ENCODE results near the gene ELFN2.

Gene ELFN2

DNA sequence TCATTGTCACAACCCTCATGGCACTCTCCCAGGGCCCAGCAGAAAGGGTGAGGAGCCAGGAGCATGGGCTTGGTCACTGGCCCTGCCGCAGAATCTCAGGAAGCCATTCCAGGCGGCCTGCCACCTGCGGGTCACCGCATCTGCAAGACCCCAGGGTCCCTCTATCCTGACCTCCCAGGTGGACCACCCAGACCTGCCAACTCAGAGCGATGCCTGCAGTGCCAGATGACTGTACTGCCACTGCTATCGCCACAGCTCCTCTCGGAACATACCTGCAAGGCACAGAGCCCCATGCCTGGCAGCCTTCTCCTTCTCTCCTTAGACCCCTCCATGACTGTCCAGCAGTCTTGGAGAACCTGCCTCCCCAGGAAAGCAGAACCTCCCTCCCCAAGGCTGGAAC, 26.4 kb upstream of the ELFN2 start:
- H3K4me2 ChIP-seq (ENCODE audit: low read depth, low read length), result no peak overlapping the region
- no peaks in the 10 kb centered on the region for H4K20me1 ChIP-seq (ENCODE audit: insufficient read depth, low read length)
- no peaks in the 10 kb centered on the region for H3K36me3 ChIP-seq (replicated peaks; ENCODE audit: insufficient read depth, low read length)
- no peaks in the 10 kb centered on the region for H3K79me2 ChIP-seq (ENCODE audit: low read length)
- no peaks in the 10 kb centered on the region for H3K4me1 ChIP-seq (ENCODE audit: low read length)
- H3F3A ChIP-seq (ENCODE audit: insufficient read depth, low read length), result no peaks in the 10 kb centered on the region
- H3K4me3 ChIP-seq (ENCODE audit: low read length), result no peak overlapping the region
- TF ChIP-seq, protein P1, sequence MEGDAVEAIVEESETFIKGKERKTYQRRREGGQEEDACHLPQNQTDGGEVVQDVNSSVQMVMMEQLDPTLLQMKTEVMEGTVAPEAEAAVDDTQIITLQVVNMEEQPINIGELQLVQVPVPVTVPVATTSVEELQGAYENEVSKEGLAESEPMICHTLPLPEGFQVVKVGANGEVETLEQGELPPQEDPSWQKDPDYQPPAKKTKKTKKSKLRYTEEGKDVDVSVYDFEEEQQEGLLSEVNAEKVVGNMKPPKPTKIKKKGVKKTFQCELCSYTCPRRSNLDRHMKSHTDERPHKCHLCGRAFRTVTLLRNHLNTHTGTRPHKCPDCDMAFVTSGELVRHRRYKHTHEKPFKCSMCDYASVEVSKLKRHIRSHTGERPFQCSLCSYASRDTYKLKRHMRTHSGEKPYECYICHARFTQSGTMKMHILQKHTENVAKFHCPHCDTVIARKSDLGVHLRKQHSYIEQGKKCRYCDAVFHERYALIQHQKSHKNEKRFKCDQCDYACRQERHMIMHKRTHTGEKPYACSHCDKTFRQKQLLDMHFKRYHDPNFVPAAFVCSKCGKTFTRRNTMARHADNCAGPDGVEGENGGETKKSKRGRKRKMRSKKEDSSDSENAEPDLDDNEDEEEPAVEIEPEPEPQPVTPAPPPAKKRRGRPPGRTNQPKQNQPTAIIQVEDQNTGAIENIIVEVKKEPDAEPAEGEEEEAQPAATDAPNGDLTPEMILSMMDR (IDR thresholded peaks at IDR 0.05; ENCODE audit: low read length), result no peak
- TF ChIP-seq EZH2phosphoT487 (IDR thresholded peaks at IDR 0.05; ENCODE audit: low read length), result no peak
- no peak for TF ChIP-seq EZH2 (optimal IDR thresholded peaks at IDR 0.05; ENCODE audit: low read depth, low read length)
- no peaks in the 10 kb centered on the region for H3K9me2 ChIP-seq (replicated peaks; ENCODE audit: insufficient read depth, low read length)
- H3K27me3 ChIP-seq (replicated peaks; ENCODE audit: insufficient read depth, low read length), result peaks cover 44% of the 10 kb centered on the region
- no peak overlapping the region for H2AFZ ChIP-seq (ENCODE audit: low read length)
- no peaks in the 10 kb centered on the region for H3K9me3 ChIP-seq (replicated peaks; ENCODE audit: insufficient read depth, low read length)
- no peak for DNase-seq
- no peak overlapping the region for H3K9ac ChIP-seq (ENCODE audit: low read length)
- H3K27ac ChIP-seq (ENCODE audit: low read length), result no peak overlapping the region

DNA sequence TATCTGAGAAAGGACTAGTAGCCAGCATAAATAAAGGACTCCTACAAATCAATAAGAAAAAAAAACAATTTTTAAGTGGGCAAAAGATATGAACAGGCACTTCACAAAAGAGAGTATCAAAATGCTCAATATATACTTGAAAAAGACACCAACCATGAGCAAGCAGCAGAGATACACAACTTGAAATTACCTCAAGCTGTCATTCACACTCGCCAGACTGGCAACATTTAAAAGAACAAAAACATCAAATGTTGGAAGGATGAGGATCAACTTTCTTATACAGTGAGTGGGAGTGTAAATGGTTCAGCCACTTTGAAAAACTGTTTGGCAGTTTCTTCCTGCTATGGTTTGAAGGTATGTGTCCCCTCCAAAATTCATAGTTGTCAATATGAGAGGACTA, 23.9 kb upstream of the ELFN2 start:
- DNase-seq, result no peak
- no peaks in the 10 kb centered on the region for H4K20me1 ChIP-seq (ENCODE audit: insufficient read depth, low read length)
- no peaks in the 10 kb centered on the region for H3K9me2 ChIP-seq (replicated peaks; ENCODE audit: insufficient read depth, low read length)
- H2AFZ ChIP-seq (ENCODE audit: low read length), result no peak overlapping the region
- no peaks in the 10 kb centered on the region for H3K36me3 ChIP-seq (replicated peaks; ENCODE audit: insufficient read depth, low read length)
- H3F3A ChIP-seq (ENCODE audit: insufficient read depth, low read length), result no peaks in the 10 kb centered on the region
- no peak overlapping the region for H3K4me2 ChIP-seq (ENCODE audit: low read depth, low read length)
- H3K4me3 ChIP-seq (ENCODE audit: low read length), result no peak overlapping the region
- H3K27me3 ChIP-seq (replicated peaks; ENCODE audit: insufficient read depth, low read length), result peaks cover 60% of the 10 kb centered on the region
- H3K27ac ChIP-seq (ENCODE audit: low read length), result no peak overlapping the region
- H3K79me2 ChIP-seq (ENCODE audit: low read length), result no peaks in the 10 kb centered on the region
- no peaks in the 10 kb centered on the region for H3K4me1 ChIP-seq (ENCODE audit: low read length)
- H3K9ac ChIP-seq (ENCODE audit: low read length), result no peak overlapping the region
- TF ChIP-seq EZH2phosphoT487 (IDR thresholded peaks at IDR 0.05; ENCODE audit: low read length) (no peak), EZH2 (optimal IDR thresholded peaks at IDR 0.05; ENCODE audit: low read depth, low read length) (no peak)
- TF ChIP-seq, protein P1 (IDR thresholded peaks at IDR 0.05; ENCODE audit: low read length), result no peak
- H3K9me3 ChIP-seq (replicated peaks; ENCODE audit: insufficient read depth, low read length), result no peaks in the 10 kb centered on the region

DNA sequence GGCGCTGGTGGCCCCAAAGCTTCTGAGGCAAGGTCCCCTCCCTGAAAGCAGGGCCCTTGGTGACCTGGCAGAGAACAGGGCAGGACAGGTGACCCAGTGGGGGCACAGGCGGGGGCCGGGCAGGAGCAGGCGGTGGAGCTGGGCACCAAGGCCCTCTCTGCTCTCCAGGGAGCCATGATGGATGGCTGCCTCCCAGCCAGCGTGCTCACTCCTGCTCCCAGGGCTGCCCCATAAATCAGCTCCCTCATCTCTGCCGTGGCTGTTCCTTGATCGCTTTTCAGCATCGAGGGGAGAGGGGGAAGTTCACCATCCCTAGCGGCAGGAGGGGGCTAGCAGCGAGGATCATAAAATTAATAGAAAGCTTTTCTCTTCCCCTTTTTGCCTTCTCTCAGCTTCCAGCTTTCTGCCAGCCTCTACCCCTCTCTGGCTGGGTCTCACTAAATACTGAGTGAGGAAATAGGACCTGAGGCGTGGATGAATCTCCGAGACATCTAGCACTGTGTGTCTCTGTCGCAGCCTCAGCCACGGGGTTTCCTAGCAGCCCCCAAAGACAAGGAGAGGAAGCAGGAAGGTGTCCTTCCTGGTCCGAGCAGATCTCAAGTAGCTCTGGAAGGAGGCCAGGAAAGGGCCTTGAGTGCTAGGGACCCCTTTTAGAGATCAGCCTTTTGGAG, 22.2 kb upstream of the ELFN2 start:
- Histone ChIP-seq H2AFZ (ENCODE audit: low read length) (no peak overlapping the region), H3K4me2 (ENCODE audit: low read depth, low read length) (no peak overlapping the region), H3K9ac (ENCODE audit: low read length) (no peak overlapping the region), H3K36me3 (replicated peaks; ENCODE audit: insufficient read depth, low read length) (no peaks in the 10 kb centered on the region), H3K9me2 (replicated peaks; ENCODE audit: insufficient read depth, low read length) (no peaks in the 10 kb centered on the region), H3K27me3 (replicated peaks; ENCODE audit: insufficient read depth, low read length) (peaks cover 67% of the 10 kb centered on the region), H3K4me3 (ENCODE audit: low read length) (no peak overlapping the region), H3F3A (ENCODE audit: insufficient read depth, low read length) (no peaks in the 10 kb centered on the region), H4K20me1 (ENCODE audit: insufficient read depth, low read length) (no peaks in the 10 kb centered on the region), H3K79me2 (ENCODE audit: low read length) (no peaks in the 10 kb centered on the region), H3K4me1 (ENCODE audit: low read length) (no peaks in the 10 kb centered on the region), H3K9me3 (replicated peaks; ENCODE audit: insufficient read depth, low read length) (no peaks in the 10 kb centered on the region), H3K27ac (ENCODE audit: low read length) (no peak overlapping the region)
- TF ChIP-seq EZH2phosphoT487 (IDR thresholded peaks at IDR 0.05; ENCODE audit: low read length), result no peak
- TF ChIP-seq EZH2 (optimal IDR thresholded peaks at IDR 0.05; ENCODE audit: low read depth, low read length), result no peak
- TF ChIP-seq, protein P1 (IDR thresholded peaks at IDR 0.05; ENCODE audit: low read length), result no peak
- DNase-seq, result no peak

Measured in MM.1S (cell line).